Erythroblast (primary cell): ENCODE data around the gene TYSND1.

Source experiments
- GATA1 ChIP-seq: IDR thresholded peaks from 2 replicates; pipeline ENCODE4 v1.6.1; 2011; ENCODE audit warnings: low read depth, mild to moderate bottlenecking, control low read depth, low read length, moderate library complexity
- POLR2A ChIP-seq: IDR thresholded peaks from 2 replicates; pipeline ENCODE4 v1.6.1; 2011; ENCODE audit warnings: mild to moderate bottlenecking, low read length

DNA sequence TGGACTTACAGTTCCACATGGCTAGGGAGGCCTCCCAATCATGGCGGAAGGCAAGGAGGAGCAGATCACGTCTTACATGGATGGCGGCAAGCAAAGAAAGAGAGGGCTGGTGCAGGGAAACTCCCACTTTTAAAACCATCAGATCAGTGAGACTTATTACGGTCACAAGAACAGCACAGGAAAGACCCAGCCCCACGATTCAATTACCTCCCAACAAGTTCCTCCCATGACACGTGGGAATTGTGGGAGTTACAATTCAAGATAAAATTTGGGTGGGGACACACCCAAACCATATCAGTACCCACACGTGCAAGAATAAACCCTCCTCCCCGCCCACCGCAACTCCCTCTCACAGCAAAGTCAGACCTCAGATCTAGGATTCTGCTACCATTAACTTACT lies 9.4 kb downstream of the TYSND1 start:
- TF ChIP-seq POLR2A, result no peak
- no peak for TF ChIP-seq GATA1
